Activated T-helper 1 cell treated with anti-CD3 and anti-CD28 coated beads, Interleukin-2, amount 50 U/mL, for 16 hours (primary cell): ENCODE data around the gene MCM8.

Experiments used
- DNase-seq, 2 donors: peaks; one replicate each; pipeline ENCODE4 v3.0.0-alpha.2; 2020; ENCODE audit warnings: low read depth in 1 of 2, low spot score in 1 of 2

Gene MCM8

DNA sequence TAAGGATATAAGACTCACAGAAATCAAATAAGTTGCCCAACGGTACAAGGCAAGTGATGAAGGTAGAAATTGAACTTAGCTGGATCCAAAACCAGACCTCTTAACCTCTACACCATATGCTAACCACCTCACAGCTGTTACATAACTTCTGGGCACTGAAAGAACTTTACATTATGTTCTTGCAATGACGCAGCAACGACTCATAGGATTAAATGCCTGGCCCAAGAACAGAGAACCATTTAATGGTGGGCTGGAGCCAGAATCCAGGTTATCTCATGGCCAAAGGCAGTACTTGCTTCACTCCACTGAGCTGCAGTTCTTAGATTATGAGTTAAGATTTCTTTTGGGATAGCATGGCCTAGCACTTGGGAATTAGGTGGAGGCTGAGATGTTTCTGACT lies 4.5 kb upstream of the MCM8 start:
- no peak for DNase-seq

DNA sequence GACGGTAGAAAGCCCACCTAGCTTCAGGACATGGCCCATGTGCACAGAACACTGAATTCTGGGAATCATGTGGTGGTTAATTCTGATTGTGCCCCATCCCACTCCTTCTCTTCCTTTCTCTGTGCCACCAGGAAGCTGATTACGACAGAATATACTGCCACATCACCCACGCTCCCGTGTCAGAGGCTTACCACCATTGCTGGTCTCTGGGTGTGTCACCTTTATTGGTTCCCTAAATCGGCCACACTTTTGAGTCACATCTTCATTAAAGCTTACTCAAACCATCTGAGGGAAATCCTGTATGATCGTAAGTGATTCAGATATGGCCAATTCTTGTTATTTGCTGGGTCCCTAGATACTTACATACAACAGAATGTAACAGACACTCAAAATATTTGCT lies 3.2 kb upstream of the MCM8 start:
- DNase-seq = no peak

DNA sequence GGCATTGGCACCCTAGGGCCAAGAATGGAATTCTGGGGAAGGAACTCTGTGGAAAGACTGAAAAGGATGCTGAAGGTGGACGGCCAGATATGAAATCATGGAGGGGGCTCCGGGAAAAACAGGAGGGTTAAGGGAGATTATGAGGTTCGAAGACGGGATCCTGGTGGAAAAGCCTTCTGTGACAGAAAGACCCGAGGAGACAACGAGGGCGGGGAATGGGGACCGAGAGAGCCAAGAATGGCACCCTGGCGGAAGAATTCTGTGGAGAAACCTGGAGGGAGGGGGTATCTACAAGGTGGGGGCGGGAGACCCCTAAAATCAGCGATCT lies 545 bp upstream of the MCM8 start:
- DNase-seq = no peak

DNA sequence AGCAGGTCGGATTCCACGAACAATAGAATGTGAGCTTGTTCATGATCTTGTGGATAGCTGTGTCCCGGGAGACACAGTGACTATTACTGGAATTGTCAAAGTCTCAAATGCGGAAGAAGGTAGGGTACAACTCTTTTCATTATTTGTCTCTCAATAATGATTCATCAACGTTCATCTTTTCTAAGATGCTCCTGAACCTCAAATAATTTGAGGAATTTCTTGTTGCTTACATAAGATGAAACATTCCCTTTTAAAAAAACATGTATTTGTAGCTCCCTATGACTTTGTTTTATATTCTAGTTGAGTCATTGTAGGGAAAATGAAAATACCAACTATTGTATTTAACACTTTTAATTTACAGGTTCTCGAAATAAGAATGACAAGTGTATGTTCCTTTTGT lies 17.0 kb downstream of the MCM8 start:
- no peak for DNase-seq

DNA sequence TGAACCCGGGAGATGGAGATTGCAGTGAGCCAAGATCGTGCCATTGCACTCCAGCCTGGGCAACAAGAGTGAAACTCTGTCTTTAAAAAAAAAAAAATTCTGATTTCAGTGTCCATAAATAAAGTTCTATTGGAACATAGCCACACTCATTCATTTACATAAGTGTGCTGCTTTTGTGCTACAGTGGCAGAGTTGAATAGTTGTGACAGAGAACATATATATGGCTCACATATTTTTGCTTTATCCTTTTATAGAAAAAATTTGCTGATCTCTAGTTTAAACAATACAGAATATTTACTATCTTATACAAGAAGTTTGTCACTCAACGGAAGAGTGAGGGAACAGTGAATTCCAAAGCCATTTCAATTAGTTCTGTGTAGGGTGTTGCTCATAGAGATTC lies 18.0 kb downstream of the MCM8 start:
- DNase-seq = no peak

DNA sequence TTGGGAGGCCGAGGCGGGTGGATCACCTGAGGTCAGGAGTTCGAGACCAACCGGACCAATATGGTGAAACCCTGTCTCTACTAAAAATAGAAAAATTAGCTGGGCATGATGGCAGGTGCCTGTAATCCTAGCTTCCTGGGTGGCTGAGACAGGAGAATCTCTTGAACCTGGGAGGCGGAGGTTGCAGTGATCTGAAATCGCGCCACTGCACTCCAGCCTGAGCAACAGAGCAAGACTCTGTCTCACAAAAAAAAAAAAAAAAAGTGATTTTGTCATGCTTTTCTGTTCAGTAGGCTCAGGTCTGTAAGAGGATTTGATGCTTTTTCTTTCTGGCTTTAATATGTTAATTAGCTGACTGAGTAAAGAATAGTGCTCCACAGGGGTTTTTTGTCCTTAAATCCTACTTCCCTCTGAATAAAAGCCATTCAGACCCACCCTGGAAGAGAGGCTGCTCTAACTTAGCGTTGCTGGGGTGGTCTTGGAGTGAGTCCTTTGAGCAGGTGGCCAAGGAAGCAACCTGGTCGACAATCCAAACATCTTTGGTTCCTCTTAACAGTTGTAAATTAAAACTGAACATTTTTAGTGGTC lies 19.0 kb downstream of the MCM8 start:
- no peak for DNase-seq

DNA sequence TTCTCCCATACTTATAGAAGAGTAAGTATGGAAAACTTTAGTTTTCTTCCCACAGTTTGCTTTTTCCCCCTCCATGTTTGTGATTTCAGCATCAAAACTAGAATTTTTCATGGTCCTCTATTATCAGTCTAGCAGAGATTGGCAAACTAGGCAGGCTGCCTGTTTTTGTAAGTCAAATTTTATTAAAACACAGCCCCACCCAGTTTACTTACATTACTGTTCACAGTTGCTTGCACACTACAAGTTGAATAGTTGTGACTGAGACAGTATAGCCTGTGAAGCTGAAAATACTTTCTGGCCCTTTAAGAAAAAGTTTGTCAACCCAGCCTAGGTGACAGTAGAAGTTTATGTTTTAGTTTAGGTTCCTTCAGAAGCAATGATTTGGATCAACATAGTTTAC lies 19.5 kb downstream of the MCM8 start:
- DNase-seq = no peak

DNA sequence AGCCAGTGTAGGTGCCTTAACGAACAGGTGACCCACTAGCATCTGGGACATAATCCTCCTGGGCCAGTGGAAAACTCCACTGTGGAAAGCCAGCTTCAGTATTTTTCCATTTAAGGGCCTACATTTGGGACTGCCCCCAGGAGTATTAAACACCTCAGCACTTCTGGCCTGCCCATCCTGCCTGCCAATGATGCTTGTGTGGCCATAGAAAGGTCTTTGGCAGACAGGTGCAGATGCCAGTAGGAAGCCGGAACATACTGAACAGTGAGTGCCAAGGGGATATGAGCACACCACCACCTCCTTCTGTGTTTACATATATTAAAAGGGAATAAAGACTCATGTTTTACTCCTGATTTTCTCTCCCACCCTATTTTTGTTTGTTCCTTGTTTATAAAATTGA lies 19.9 kb downstream of the MCM8 start:
- DNase-seq = no peak

DNA sequence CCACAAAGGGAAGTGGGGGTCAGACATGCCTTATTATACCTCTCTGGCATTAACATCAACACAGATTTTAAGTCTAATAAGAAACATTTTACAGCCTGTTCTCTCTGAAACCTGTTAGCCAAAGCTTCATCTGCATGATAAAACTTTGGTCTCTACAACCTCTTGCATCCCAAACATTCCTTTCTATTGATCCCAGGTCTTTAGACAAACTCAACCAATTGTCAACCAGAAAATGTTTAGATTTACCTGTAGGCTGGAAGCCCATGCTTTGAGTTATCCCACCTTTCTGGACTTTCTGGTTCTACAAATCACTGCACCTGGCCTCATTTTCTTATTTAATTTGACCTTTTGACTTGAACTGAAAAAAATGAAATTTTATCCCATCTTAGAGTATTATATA lies 20.8 kb downstream of the MCM8 start:
- DNase-seq = no peak

DNA sequence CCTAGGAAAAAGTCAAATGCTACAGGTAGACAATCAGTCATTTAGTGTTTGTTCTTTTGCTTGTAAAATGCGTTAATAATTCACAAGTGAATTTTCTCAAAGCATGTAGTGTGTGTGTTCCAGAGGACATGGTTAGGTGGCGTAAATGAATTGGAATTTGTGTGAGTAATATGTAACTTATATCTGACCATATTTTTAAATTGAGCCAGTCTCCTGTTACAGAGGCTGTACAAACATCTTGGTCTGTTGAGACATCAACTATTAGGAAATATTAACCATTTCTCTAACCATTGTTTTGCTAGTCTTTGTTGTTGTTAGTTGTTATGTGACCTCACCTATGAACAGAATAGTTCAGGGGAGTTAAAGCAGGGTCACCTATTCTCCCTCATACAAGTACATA lies 22.7 kb downstream of the MCM8 start:
- no peak for DNase-seq

DNA sequence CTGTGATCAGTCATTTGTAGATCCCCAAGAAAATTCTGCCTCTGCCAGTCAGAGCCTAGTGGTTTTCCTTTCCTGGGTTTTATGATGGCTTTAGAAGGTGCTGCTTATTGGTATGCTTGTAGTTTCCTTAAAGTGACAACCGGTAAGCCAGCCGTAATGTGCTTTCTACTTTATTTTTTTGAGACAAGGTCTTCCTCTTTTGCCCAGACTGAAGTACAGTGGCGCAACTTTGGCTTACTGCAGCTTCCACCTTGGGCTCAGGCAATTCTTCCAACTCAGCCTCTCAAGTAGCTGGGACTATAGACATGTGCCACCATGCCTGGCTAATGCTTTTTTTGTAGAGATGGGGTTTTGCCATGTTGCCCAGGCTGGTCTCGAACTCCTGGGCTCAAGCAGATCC lies 23.5 kb downstream of the MCM8 start:
- no peak for DNase-seq

DNA sequence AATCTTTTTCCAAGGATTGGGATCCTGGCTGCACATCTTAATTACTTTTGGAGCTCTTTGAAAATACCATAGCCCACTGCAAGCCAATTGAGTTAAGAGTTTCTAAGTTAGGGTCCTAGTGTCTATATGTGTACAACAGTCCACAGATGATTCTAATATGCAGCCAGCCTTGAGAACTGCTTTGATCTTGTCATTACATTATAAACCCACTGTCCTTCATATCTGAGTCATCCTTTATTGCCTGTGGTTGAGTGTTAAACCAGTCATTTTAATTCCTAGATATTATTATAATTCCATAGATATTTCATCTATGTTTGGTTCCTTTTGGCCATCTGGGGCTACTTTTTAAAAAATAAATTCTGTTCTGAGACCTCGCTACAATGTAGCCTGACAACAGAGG lies 24.1 kb downstream of the MCM8 start:
- DNase-seq = no peak

DNA sequence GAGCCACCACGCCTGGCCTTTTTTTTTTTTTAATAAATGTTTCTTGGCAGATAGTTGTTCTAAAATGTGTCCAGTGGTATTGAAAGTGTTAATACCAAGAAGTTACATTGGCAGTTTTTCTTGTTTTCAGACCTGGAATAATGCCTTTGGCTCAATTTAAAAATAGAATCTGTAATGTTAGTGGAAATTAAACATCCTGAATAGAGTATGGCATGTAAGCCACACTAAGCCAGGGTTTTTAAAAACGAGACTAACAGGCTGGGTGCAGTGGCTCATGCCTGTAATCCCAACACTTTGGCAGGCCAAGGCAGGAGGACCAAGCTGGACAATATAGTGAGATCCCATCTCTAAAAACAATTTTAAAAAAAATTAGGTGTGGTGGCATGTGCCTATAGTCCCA lies 25.3 kb downstream of the MCM8 start:
- DNase-seq = no peak

DNA sequence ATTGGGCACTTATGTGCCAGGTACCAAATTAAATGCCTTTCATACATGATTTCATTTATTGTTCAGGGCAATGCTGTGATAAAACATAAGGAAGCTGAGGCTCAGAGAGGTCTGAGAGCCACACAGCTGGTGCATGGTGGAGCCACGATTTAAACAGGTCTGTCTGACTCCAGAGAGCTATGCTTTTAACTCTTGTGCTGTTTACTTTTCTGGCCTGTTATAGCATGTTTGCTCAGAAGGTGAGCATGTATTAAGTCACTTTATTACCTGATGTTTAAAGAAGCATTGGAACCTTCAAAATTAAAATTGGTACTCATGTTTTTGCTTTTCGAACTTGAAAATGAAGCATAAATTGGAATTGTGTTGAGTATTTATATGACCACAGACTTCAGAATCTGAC lies 26.8 kb downstream of the MCM8 start:
- DNase-seq = no peak

DNA sequence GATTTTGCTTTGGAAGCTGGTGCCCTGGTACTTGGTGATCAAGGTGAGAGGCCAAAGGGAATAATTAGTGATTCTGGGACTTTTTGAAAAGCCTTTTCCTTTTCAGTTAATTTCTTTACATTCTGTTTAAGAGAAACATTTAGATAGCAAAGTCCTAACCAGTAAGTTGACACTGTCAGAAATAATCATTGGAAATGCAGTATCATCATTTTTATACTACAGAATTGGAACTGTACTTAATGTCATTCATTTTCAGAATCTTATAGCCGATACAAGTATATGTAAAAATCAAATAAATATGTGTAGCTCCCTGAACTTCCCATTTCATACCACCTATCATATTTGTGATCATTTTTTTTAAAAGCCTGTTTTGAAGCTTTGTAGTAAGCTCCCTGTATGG lies 27.5 kb downstream of the MCM8 start:
- DNase-seq = no peak

DNA sequence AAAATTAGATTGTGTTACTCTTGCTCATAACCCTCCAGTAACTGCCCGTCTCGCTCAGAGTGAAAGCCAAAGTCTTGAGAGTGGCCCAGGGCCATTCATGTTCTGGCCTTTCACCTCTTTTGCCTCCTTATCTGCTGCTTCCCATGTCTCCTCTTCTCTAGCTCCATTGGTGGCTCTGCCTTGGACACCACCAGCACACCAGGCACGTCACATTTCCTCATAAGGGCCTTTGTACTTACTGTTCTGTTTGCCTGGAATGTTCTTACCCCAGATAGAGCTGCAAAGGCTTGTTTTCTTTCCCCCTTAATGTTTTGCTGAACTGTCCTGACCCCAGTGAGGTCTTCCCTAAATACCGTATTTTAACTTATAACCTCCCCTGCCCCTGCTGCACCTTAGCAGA lies 29.3 kb downstream of the MCM8 start:
- DNase-seq = no peak

DNA sequence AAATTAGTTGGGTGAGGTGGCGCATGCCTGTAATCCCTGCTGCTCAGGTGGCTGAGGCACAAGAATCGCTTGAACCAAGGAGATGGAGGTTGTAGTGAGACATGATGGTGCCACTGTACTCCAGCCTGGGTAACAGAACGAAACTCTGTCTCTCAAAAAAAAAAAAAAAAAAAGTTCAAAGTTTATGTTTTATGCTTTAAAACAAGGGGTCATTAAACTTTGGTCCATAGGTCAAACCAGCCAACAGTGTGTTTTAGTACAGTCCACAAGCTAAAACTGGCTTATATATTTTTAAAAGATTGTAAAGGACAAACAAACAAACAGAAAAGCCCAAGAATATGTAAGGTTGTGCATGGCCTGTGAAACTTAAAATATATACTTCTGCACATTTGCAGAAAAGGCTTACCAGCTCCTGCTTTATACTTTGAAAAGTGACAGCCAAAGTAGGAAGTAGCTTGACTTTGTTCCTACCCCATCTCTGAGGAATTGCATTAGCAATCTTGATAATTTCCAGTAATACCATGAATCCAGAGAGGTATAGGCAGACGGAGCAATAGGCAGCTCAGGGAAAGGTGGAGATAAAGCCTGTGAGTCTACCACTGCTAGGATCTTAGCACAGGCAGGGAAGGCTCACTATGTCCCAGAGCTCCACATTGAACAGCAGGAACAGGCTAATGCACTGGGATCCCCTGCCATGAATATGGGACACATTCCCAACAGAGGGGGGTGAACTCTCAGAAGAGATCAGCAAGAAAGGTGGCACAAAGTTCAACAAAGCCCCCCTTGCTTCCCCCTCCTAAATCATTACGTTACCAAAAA lies 30.5 kb downstream of the MCM8 start:
- DNase-seq = no peak

DNA sequence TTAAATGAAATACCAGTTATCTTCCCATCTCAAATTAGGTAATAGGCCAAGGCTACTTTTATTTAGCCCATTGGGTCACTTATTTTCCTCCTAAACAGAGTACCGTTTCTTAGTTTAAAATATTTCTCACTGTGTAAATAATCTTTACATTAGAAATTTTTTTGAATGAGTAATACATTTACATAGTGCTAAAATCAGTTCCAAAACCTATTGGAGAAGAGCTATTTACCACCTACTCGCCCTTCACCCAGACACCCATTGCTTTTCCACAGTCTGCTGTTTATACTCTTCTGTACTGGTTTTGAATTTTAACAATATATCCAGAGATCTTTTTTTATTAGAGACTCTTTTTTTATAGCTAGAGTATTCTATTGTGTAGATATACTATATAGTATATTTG lies 36.9 kb downstream of the MCM8 start:
- DNase-seq = no peak

DNA sequence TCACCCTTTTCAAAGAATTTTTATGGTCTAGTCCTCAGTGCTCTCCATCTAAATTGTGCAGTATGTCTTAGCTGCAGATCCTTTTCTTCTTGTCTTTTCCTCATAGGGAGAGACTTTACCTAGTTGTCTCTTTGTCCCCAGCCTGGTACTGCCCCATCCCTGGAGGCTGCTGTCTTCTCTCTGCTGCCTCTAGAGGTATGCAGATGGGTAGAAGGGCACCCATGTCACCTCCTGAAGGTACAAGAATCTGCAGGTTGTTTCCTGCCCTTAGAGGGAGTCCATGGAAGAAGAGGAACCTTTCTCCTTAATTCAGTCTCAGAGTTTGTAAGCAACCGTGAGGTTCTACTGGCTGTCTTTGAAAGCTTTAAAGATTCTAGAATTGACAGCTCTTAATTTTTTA lies 39.1 kb downstream of the MCM8 start:
- no peak for DNase-seq

DNA sequence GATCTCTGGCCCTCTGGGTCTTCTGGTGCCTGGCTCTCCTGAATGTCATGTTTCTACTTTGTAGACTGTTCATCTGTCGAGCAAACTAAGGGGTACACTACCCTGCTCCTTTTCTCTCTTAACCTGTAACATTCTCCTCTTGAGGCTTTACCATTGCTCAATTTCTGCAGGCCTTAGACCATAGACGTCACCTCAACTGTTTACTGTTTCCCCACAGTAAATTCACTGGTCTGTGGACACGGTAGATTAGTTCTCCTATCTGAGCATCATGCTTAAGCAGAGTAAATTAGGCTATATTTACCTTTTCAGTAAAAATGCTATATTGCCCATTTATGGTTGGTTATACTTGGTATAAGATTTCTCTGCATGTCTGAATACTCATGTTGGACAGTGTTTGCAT lies 40.5 kb downstream of the MCM8 start:
- no peak for DNase-seq

DNA sequence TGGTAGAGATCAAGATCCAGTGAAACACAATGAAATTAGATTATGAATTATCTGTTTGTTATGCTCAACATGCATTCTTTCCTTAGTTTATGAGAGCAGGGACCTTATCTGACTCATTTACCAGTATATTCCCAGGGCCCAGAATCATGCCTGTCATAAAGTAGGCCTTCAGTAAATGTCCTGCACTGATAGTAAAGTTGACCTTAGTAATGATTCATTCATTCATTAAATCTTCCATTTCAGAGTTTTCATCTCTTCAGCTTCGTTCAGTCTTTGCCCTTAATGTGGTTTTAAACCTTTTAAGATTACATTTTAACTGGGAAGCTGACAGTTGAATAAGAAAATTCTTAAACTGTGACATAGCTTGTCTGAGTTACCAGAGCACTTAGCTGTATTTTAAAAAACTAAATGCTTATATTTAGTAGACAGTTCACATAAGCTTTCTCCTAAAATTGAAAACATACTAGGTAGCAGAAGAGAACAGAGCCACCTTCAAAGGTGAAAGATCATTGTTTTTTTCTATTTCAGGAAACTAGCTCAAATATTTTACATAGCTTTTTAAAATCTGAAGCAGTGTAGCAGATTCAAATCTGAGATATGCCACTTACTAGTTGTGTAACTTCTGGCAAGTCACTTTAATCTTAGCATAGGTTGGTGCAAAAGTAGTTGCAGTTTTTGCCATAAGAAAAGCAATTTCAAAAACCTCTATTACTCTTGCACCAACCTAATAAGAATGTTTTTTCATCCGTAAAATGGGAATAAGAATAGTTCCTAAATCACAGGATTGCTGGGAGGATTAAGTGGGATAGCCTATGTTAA lies 41.4 kb downstream of the MCM8 start:
- DNase-seq = no peak

DNA sequence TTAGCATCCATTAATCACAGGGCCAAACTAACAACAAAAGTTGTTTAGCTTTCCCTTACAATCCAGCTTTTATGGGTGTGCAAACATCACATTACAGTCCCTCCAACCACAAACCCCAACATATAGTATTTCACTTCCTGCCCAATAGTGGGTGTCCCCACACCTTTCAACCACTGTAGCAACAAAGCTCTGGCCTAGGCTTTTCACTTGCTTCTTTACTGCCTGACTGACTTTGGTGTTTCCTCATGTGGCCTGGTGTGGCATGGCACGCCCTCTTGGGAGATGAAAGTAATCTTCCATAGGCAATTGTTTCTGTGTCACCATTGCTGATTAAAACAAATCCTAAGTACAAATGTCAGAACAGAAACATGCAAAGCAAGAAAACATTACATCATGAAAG lies 46.3 kb downstream of the MCM8 start:
- no peak for DNase-seq

DNA sequence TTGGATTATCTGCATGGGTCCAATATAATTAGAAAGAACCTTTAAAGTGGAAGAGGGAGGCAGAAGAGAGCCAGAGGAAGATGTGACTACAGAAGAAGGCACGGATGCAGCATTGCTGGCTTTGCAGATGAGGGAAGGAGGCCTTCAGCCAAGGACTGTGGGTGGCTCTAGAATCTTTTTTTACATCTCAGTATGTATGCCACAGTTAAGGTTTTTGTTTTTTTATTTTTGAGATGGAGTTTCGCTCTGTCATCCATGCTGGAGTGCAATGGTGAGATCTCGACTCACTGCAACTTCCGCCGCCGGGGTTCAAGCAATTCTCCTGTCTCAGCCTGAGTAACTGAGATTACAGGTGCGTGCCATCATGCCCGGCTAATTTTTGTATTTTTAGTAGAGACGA lies 49.3 kb downstream of the MCM8 start:
- no peak for DNase-seq
